Endothelial cell of umbilical vein (primary cell): ENCODE data around the gene HEPHL1. TPM values are rescaled to one million over a fixed set of nuclear protein-coding genes. Genes with fewer than 3 reads are reported as not detected.

Experiments
- BruUV-seq: library from RNA; stranded (reverse); fragments of 400-500 nt; replicated peaks from 2 replicates; lab custom pipeline; 2021; lab: Mats Ljungman, UMichigan
- CTCF ChIA-PET: fragments of 300-600, 350-600 bp; sonication (Branson Sonifier 250); formaldehyde crosslinking; loops from one replicate; lab custom pipeline; 2021; ENCODE audit warnings: antibody characterized with exemption, inconsistent platforms; lab: Charles Lee
- POLR2A ChIA-PET: fragments of 300-600, 350-600 bp; sonication (Branson Sonifier 250); formaldehyde crosslinking; loops from one replicate; lab custom pipeline; 2021; ENCODE audit warnings: antibody characterized with exemption, inconsistent platforms; lab: Charles Lee
- DNase-seq: peaks from one replicate; pipeline ENCODE4 v3.0.0-alpha.2; 2011; ENCODE audit warnings: low read depth, low spot score
- FAIRE-seq: peaks from 2 replicates; lab custom pipeline; 2011; peaks lifted over from hg19 to GRCh38; lab: Jason Lieb, UNC
- H2AFZ ChIP-seq: 2 replicates; pipeline ENCODE4 v1.6.0; 2012; ENCODE audit warnings: low read depth, low read length, control low read depth, inconsistent platforms
- H3K27ac ChIP-seq: 2 replicates; pipeline ENCODE4 v1.5.1; 2011; ENCODE audit warnings: low read depth, mild to moderate bottlenecking, control low read depth, low read length, moderate library complexity; ENCODE audit not compliant: insufficient read depth
- H3K27me3 ChIP-seq, 2 experiments: 2 replicates each; pipeline versions ENCODE4 v1.6.0 to v1.6.1; 2011; ENCODE audit warnings: low read length in 2 of 2, mixed read lengths in 1 of 2; ENCODE audit not compliant: control insufficient read depth in 2 of 2, insufficient read depth in 2 of 2
- H3K36me3 ChIP-seq, 2 experiments: 2 replicates in 1 of 2; 3 replicates in 1 of 2; pipeline ENCODE4 v1.5.1; 2011; ENCODE audit warnings: low read length in 2 of 2, mild to moderate bottlenecking in 1 of 2, moderate library complexity in 1 of 2; ENCODE audit not compliant: control insufficient read depth in 2 of 2, insufficient read depth in 2 of 2; ENCODE audit errors: extremely low read depth in 1 of 2
- H3K4me1 ChIP-seq: 3 replicates; pipeline ENCODE4 v1.5.1; 2011; ENCODE audit warnings: mild to moderate bottlenecking, low read length; ENCODE audit not compliant: control insufficient read depth, insufficient read depth; ENCODE audit errors: extremely low read depth
- H3K4me2 ChIP-seq: 2 replicates; pipeline ENCODE4 v1.6.1; 2011; ENCODE audit warnings: low read length, control low read depth, mixed read lengths; ENCODE audit not compliant: insufficient read depth
- H3K4me3 ChIP-seq, 3 experiments: fragments of 200-600 bp in 1 of 3; sonication (generic), shearing (Covaris generic) in 1 of 3; replicated peaks in 1 of 3; 2 replicates each; pipeline ENCODE4 v1.5.1; 2011 to 2016; ENCODE audit warnings: control low read depth in 3 of 3, low read length in 3 of 3, mild to moderate bottlenecking in 2 of 3, inconsistent platforms in 1 of 3, low read depth in 1 of 3, moderate library complexity in 1 of 3; ENCODE audit not compliant: insufficient read depth in 1 of 3
- H3K79me2 ChIP-seq: 2 replicates; pipeline ENCODE4 v1.6.0; 2012; ENCODE audit warnings: low read length, inconsistent platforms; ENCODE audit not compliant: control insufficient read depth, insufficient read depth
- H3K9ac ChIP-seq: replicated peaks from 2 replicates; pipeline ENCODE3; 2011; ENCODE audit warnings: low read length, control low read depth; ENCODE audit not compliant: insufficient read depth; ENCODE audit errors: extremely low read depth
- H3K9me1 ChIP-seq: replicated peaks from 3 replicates; pipeline ENCODE4 v1.6.0; 2011; ENCODE audit warnings: mild to moderate bottlenecking, low read length; ENCODE audit not compliant: control insufficient read depth, insufficient read depth; ENCODE audit errors: extremely low read depth
- H3K9me3 ChIP-seq: replicated peaks from 2 replicates; pipeline ENCODE4 v1.5.1; 2012; ENCODE audit warnings: low read length, inconsistent platforms; ENCODE audit not compliant: control insufficient read depth, insufficient read depth
- H4K20me1 ChIP-seq: replicated peaks from 2 replicates; pipeline ENCODE3; 2011; ENCODE audit warnings: mild to moderate bottlenecking, low read length; ENCODE audit not compliant: control insufficient read depth, insufficient read depth; ENCODE audit errors: extremely low read depth
- EZH2 ChIP-seq: IDR thresholded peaks from 2 replicates; pipeline ENCODE4 v1.6.1; 2012; ENCODE audit warnings: borderline replicate concordance, low read depth, mild to moderate bottlenecking, moderate library complexity, low read length, inconsistent platforms; ENCODE audit not compliant: severe bottlenecking
- FOS ChIP-seq: IDR thresholded peaks from 2 replicates; pipeline ENCODE4 v1.6.1; 2011; ENCODE audit warnings: mild to moderate bottlenecking, low read length, moderate library complexity, borderline replicate concordance; ENCODE audit not compliant: insufficient read depth
- GATA2 ChIP-seq: IDR thresholded peaks from 2 replicates; pipeline ENCODE4 v1.7.0; 2011; ENCODE audit warnings: low read depth, mild to moderate bottlenecking, moderate library complexity, mixed read lengths, low read length; ENCODE audit not compliant: insufficient read length, insufficient read depth
- JUN ChIP-seq: IDR thresholded peaks from 2 replicates; pipeline ENCODE4 v1.6.1; 2011; ENCODE audit warnings: borderline replicate concordance, low read depth; ENCODE audit not compliant: insufficient read length, insufficient read depth
- MAX ChIP-seq: IDR thresholded peaks from 2 replicates; pipeline ENCODE4 v1.6.1; 2011; ENCODE audit not compliant: insufficient read depth, insufficient read length
- MYC ChIP-seq: IDR thresholded peaks from one replicate; pipeline ENCODE4 v1.6.1; 2011; ENCODE audit warnings: mild to moderate bottlenecking, low read depth, low read length
- POLR2A ChIP-seq: IDR thresholded peaks from 2 replicates; pipeline ENCODE4 v1.6.1; 2012; ENCODE audit warnings: low read depth, mild to moderate bottlenecking, control low read depth, low read length
- POLR2AphosphoS5 ChIP-seq: IDR thresholded peaks from 2 replicates; pipeline ENCODE4 v1.6.1; 2012; ENCODE audit warnings: low read depth, mild to moderate bottlenecking, control low read depth, low read length, moderate library complexity; ENCODE audit not compliant: insufficient read depth
- dilution Hi-C: fragments of 300-500 bp; cut with MboI; formaldehyde crosslinking; loops from one replicate; pipeline ENCODE4 v1.15.0; 2019; ENCODE audit warnings: low sequenced_read_pairs; ENCODE audit not compliant: extremely low pct_ligation_motif_present
- intact Hi-C: fragments of 100-400 bp; cut with micrococcal nuclease; formaldehyde crosslinking; loops from one replicate; pipeline ENCODE4 v1.10.0; 2022
- polyA plus RNA-seq, 4 experiments: library from polyadenylated mRNA; depleted of rRNA in 3 of 4; stranded (reverse) in 3 of 4; unstranded in 1 of 4; fragments of >200 nt; gene quantifications; 2 replicates each; pipeline versions ENCODE4 v1.2.1 to v1.2.3, GENCODE V29; 2011 to 2012; ENCODE audit warnings: missing spikeins in 1 of 4
- total RNA-seq: library from RNA; stranded (reverse); gene quantifications from 2 replicates; pipeline ENCODE4 v1.2.3, GENCODE V29; 2021
- TF ChIP-seq, protein P1 (sequence below), 2 donors: IDR thresholded peaks; 1 replicate in 1 of 2; 2 replicates in 1 of 2; pipeline ENCODE4 v1.5.1; 2011; ENCODE audit warnings: low read length in 2 of 2, mild to moderate bottlenecking in 2 of 2, moderate library complexity in 2 of 2, control low read depth in 1 of 2, inconsistent platforms in 1 of 2, low read depth in 1 of 2; ENCODE audit not compliant: insufficient read depth in 1 of 2; ENCODE audit errors: extremely low read depth in 1 of 2

The HEPHL1 gene
- total and polyA plus RNA-seq, 2 donors (not counting 3 experiments of a cell fraction or from before 2014, with no cell fraction given), result not detected

DNA sequence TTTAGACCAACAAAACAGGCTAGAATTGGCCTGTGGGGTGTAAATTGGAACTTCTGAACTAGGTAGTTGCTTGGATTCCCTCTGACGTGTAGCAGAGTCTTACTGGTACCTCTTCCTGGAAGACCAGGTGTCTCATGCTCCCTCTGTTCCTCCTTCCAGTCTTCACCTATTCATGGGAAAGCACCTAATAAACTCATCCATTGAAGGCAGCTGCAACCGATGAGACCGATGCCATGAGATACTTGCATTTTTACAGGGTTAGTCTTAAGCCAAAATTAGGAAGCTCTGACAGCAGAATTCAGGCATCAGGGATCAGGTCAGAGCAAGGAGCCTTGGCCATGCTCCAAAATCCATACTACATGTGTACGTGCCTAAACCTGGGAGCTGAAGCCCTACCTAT, 13.2 kb upstream of the HEPHL1 start:
- BruUV-seq, result no TSS peak
- no peak overlapping the region for H2AFZ ChIP-seq
- H3K4me1 ChIP-seq, result no peaks in the 10 kb centered on the region
- TF ChIP-seq, protein P1, sequence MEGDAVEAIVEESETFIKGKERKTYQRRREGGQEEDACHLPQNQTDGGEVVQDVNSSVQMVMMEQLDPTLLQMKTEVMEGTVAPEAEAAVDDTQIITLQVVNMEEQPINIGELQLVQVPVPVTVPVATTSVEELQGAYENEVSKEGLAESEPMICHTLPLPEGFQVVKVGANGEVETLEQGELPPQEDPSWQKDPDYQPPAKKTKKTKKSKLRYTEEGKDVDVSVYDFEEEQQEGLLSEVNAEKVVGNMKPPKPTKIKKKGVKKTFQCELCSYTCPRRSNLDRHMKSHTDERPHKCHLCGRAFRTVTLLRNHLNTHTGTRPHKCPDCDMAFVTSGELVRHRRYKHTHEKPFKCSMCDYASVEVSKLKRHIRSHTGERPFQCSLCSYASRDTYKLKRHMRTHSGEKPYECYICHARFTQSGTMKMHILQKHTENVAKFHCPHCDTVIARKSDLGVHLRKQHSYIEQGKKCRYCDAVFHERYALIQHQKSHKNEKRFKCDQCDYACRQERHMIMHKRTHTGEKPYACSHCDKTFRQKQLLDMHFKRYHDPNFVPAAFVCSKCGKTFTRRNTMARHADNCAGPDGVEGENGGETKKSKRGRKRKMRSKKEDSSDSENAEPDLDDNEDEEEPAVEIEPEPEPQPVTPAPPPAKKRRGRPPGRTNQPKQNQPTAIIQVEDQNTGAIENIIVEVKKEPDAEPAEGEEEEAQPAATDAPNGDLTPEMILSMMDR (IDR thresholded peaks at IDR 0.05; ENCODE audit: extremely low read depth in 1 of 2, insufficient read depth in 1 of 2, low read depth in 1 of 2, low read length in 2 of 2), result no peak
- TF ChIP-seq EZH2, result no peak
- no peak for TF ChIP-seq MYC
- no peaks in the 10 kb centered on the region for H3K27me3 ChIP-seq
- no peak overlapping the region for H3K27ac ChIP-seq
- H3K9me1 ChIP-seq, result no peaks in the 10 kb centered on the region
- no peak for FAIRE-seq
- dilution Hi-C loops, result no loop called here
- no peaks in the 10 kb centered on the region for H3K79me2 ChIP-seq
- DNase-seq, result no peak
- no peaks in the 10 kb centered on the region for H3K36me3 ChIP-seq
- intact Hi-C loops, result no loop called here
- no peaks in the 10 kb centered on the region for H4K20me1 ChIP-seq
- H3K9ac ChIP-seq, result no peak overlapping the region
- no peak overlapping the region for H3K4me2 ChIP-seq
- ChIA-PET POLR2A (no interaction called here), CTCF (no interaction called here)
- no peaks in the 10 kb centered on the region for H3K9me3 ChIP-seq
- H3K4me3 ChIP-seq, result no peak overlapping the region

- H3K27ac ChIP-seq, result no peak overlapping the region
- FAIRE-seq, result no peak
- no TSS peak for BruUV-seq
These were observed 11.0 kb upstream of the HEPHL1 start for GRCh38 chr11:94010136-94010535.

More at GRCh38 chr11:94010136-94010535, 11.0 kb upstream of the HEPHL1 start:
- ChIA-PET POLR2A (no interaction called here), CTCF (no interaction called here)
- no peak for DNase-seq
- Histone ChIP-seq H3K36me3 (no peaks in the 10 kb centered on the region), H3K4me1 (no peaks in the 10 kb centered on the region), H3K4me2 (no peak overlapping the region), H3K27me3 (no peaks in the 10 kb centered on the region), H3K9me3 (no peaks in the 10 kb centered on the region), H3K9me1 (no peaks in the 10 kb centered on the region), H3K9ac (no peak overlapping the region), H3K4me3 (no peak overlapping the region), H2AFZ (no peak overlapping the region), H3K79me2 (no peaks in the 10 kb centered on the region), H4K20me1 (no peaks in the 10 kb centered on the region)
- dilution Hi-C loops, result no loop called here
- intact Hi-C loops, result no loop called here
- no peak for TF ChIP-seq MYC
- no peak for TF ChIP-seq POLR2AphosphoS5
- no peak for TF ChIP-seq JUN
- no peak for TF ChIP-seq MAX
- TF ChIP-seq, protein P1 (IDR thresholded peaks at IDR 0.05; ENCODE audit: extremely low read depth in 1 of 2, insufficient read depth in 1 of 2, low read depth in 1 of 2, low read length in 2 of 2), result no peak
- no peak for TF ChIP-seq EZH2
- TF ChIP-seq POLR2A, result no peak
- no peak for TF ChIP-seq GATA2
- no peak for TF ChIP-seq FOS
